Loucy (cell line): ENCODE measurements around the gene PUDP.

Experiments
- EZH2phosphoT487 ChIP-seq: fragments of 200-600 bp; IDR thresholded peaks from 2 replicates; pipeline ENCODE4 v1.6.1; 2018; ENCODE audit warnings: antibody characterized with exemption, mild to moderate bottlenecking, moderate library complexity, borderline replicate concordance
- TF ChIP-seq, protein P1 (sequence below): fragments of 200-600 bp; sonication (generic); conservative IDR thresholded peaks from 2 replicates; pipeline ENCODE4 v1.5.1; 2014; ENCODE audit warnings: mild to moderate bottlenecking, antibody characterized with exemption, low read length

GRCh38 chrX:7109049-7109531 is 38.9 kb downstream of the PUDP start:
- TF ChIP-seq, protein P1, sequence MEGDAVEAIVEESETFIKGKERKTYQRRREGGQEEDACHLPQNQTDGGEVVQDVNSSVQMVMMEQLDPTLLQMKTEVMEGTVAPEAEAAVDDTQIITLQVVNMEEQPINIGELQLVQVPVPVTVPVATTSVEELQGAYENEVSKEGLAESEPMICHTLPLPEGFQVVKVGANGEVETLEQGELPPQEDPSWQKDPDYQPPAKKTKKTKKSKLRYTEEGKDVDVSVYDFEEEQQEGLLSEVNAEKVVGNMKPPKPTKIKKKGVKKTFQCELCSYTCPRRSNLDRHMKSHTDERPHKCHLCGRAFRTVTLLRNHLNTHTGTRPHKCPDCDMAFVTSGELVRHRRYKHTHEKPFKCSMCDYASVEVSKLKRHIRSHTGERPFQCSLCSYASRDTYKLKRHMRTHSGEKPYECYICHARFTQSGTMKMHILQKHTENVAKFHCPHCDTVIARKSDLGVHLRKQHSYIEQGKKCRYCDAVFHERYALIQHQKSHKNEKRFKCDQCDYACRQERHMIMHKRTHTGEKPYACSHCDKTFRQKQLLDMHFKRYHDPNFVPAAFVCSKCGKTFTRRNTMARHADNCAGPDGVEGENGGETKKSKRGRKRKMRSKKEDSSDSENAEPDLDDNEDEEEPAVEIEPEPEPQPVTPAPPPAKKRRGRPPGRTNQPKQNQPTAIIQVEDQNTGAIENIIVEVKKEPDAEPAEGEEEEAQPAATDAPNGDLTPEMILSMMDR: no peak
- TF ChIP-seq EZH2phosphoT487: no peak
